Measurements from ENCODE around the gene MANBA. TPM values are rescaled to one million over a fixed set of nuclear protein-coding genes. Genes with fewer than 3 reads are reported as not detected.
A peak's percentile ranks its signal among the peaks of the same experiment; 100 is the strongest.

The MANBA gene
- total RNA-seq, 2 experiments from 2014 or later, result 16.9 to 18.2 TPM

DNA sequence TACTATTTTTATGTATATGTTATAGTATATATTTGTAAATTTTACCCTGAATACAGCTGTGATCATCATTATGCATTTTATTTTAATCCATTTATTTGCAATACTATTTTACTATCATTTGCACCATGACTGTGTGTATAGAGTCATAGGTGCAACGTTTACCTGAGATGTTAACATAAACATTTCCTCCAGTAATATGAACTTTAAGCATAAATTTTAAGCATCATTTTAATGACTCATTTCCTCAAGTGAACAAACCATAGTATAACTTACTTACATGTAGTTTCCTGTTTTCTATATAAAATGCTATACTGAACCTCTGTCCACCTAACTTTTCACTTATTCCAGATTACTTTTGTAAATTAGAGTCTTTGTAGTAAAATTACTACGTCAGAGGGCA lies 166.8 kb downstream of the MANBA start:
- intact Hi-C loops (cut with DNase I, micrococcal nuclease), result loop anchor here in 1 of 2 experiments (1.0 kb wide), 1 partner anchor 18 kb away; no protein-coding TSS in a partner anchor
- Histone ChIP-seq H3K4me1 (ENCODE audit: insufficient read depth, low read length) (peaks cover 29% of the 10 kb centered on the region), H3K4me3 (ENCODE audit: low read length) (no peak overlapping the region), H3K27me3 (ENCODE audit: control insufficient read depth in 1 of 2, insufficient read depth in 2 of 2, low read length in 2 of 2) (no peaks in the 10 kb centered on the region), H3K27ac (ENCODE audit: low read depth in 1 of 2, low read length in 2 of 2) (peak overlapping the region in 1 of 2 donors; percentile 23), H3K36me3 (ENCODE audit: insufficient read depth, low read length) (peaks cover 56% of the 10 kb centered on the region), H3K9me3 (ENCODE audit: control insufficient read depth in 1 of 2, insufficient read depth in 1 of 2, low read length in 2 of 2) (no peaks in the 10 kb centered on the region)
- peaks cover 96% of the 10 kb centered on the region for H3K36me3 Mint-ChIP-seq (ENCODE audit: low read depth)
- DNase-seq (peak in 1 of 14 experiments; percentile 34), ATAC-seq (ENCODE audit: poor library complexity) (no peak)
- peaks cover 90% of the 10 kb centered on the region for H3K4me1 Mint-ChIP-seq (ENCODE audit: low read depth)
- peak overlapping the region; percentile 74 for H3K27ac Mint-ChIP-seq
- CTCF ChIA-PET, result no interaction called here
- no peak overlapping the region for H3K4me3 Mint-ChIP-seq
- no peaks in the 10 kb centered on the region for H3K27me3 Mint-ChIP-seq
- no peak for TF ChIP-seq CTCF (IDR thresholded peaks at IDR 0.05)
- H3K9me3 Mint-ChIP-seq, result peaks cover 3% of the 10 kb centered on the region
- POLR2A ChIA-PET, result interaction anchor here (1.4 kb wide), 1 partner anchor 24 kb away, joined by 4 read pairs; no protein-coding TSS in a partner anchor

DNA sequence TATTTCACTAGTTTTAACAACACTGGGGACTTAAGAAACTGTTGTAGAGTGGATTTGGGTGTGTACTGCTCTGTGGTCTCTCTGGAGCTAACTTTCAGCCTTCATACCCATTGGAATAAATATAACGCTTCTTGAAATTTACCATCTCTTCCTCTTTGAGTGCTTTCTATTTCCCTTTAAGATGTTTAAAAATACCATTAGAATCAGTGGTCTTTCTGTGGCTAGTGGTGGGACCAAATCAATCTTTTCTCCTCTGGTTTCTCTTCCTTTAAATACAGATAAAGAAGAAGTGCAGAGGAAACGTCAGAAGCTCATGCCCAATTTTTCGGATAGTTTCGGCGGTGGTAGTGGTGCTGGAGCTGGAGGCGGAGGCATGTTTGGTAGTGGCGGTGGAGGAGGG lies 167.6 kb downstream of the MANBA start:
- CTCF ChIA-PET, result no interaction called here
- ATAC-seq (ENCODE audit: poor library complexity) (no peak), DNase-seq (no peak)
- Mint-ChIP-seq H3K9me3 (peaks cover 3% of the 10 kb centered on the region), H3K36me3 (ENCODE audit: low read depth) (peaks cover 94% of the 10 kb centered on the region), H3K27ac (peak overlapping the region; percentile 49), H3K4me3 (no peak overlapping the region), H3K4me1 (ENCODE audit: low read depth) (peaks cover 90% of the 10 kb centered on the region), H3K27me3 (no peaks in the 10 kb centered on the region)
- TF ChIP-seq CTCF (IDR thresholded peaks at IDR 0.05), result no peak
- Histone ChIP-seq H3K27me3 (ENCODE audit: control insufficient read depth in 1 of 2, insufficient read depth in 2 of 2, low read length in 2 of 2) (no peaks in the 10 kb centered on the region), H3K36me3 (ENCODE audit: insufficient read depth, low read length) (peaks cover 57% of the 10 kb centered on the region), H3K27ac (ENCODE audit: low read depth in 1 of 2, low read length in 2 of 2) (no peak overlapping the region), H3K4me3 (ENCODE audit: low read length) (no peak overlapping the region), H3K4me1 (ENCODE audit: insufficient read depth, low read length) (peaks cover 26% of the 10 kb centered on the region), H3K9me3 (ENCODE audit: control insufficient read depth in 1 of 2, insufficient read depth in 1 of 2, low read length in 2 of 2) (no peaks in the 10 kb centered on the region)
- intact Hi-C loops (cut with DNase I, micrococcal nuclease), result no loop called here
- POLR2A ChIA-PET, result interaction anchor here (1.4 kb wide), 1 partner anchor 25 kb away, joined by 4 read pairs; no protein-coding TSS in a partner anchor

- no peak overlapping the region for H3K4me3 ChIP-seq (ENCODE audit: low read length)
- Mint-ChIP-seq H3K9me3 (peaks cover 3% of the 10 kb centered on the region), H3K36me3 (ENCODE audit: low read depth) (peaks cover 94% of the 10 kb centered on the region), H3K27ac (peak overlapping the region; percentile 49), H3K4me1 (ENCODE audit: low read depth) (peaks cover 90% of the 10 kb centered on the region), H3K4me3 (no peak overlapping the region), H3K27me3 (no peaks in the 10 kb centered on the region)
- ChIA-PET POLR2A (no interaction called here), CTCF (no interaction called here)
- ATAC-seq (ENCODE audit: poor library complexity) (no peak), DNase-seq (no peak)
- H3K4me1 ChIP-seq (ENCODE audit: insufficient read depth, low read length), result peaks cover 19% of the 10 kb centered on the region
- intact Hi-C loops (cut with DNase I, micrococcal nuclease), result no loop called here
- no peaks in the 10 kb centered on the region for H3K9me3 ChIP-seq (ENCODE audit: control insufficient read depth in 1 of 2, insufficient read depth in 1 of 2, low read length in 2 of 2)
- no peaks in the 10 kb centered on the region for H3K27me3 ChIP-seq (ENCODE audit: control insufficient read depth in 1 of 2, insufficient read depth in 2 of 2, low read length in 2 of 2)
- no peak for TF ChIP-seq CTCF (IDR thresholded peaks at IDR 0.05)
- H3K27ac ChIP-seq (ENCODE audit: low read depth in 1 of 2, low read length in 2 of 2), result no peak overlapping the region
- peaks cover 53% of the 10 kb centered on the region for H3K36me3 ChIP-seq (ENCODE audit: insufficient read depth, low read length)
Observed at GRCh38 chr4:102592256-102592655, 168.5 kb downstream of the MANBA start.

Measured in CD4-positive, alpha-beta T cell (primary cell).